Mesothelial cell of epicardium (in vitro differentiated cells): Measurements from ENCODE around the gene C19orf38. TPM values are rescaled to one million over a fixed set of nuclear protein-coding genes. Genes with fewer than 3 reads are reported as not detected.

ENCODE experiments used
- DNase-seq, 2 experiments: peaks; one replicate each; pipeline ENCODE4 v3.0.0; 2021; ENCODE audit warnings: low spot score in 2 of 2; ENCODE audit not compliant: unreplicated experiment in 2 of 2
- H3K27ac Mint-ChIP-seq: 2 replicates; pipeline ENCODE4 v1.8.0; 2021; ENCODE audit warnings: mixed read lengths
- H3K27me3 Mint-ChIP-seq: 2 replicates; pipeline ENCODE4 v1.8.0; 2021; ENCODE audit warnings: low read depth, mixed read lengths
- H3K36me3 Mint-ChIP-seq: 2 replicates; pipeline ENCODE4 v1.8.0; 2021; ENCODE audit warnings: mixed read lengths
- H3K4me1 Mint-ChIP-seq: 2 replicates; pipeline ENCODE4 v1.8.0; 2021; ENCODE audit warnings: mixed read lengths
- H3K4me3 Mint-ChIP-seq: 2 replicates; pipeline ENCODE4 v1.8.0; 2021; ENCODE audit warnings: mild to moderate bottlenecking, moderate library complexity, mixed read lengths
- H3K9me3 Mint-ChIP-seq: 2 replicates; pipeline ENCODE4 v1.8.0; 2021; ENCODE audit warnings: mixed read lengths
- CTCF ChIP-seq: fragments of 200-600 bp; sonication (generic); IDR thresholded peaks from one replicate; pipeline ENCODE4 v1.5.0; 2021; ENCODE audit warnings: antibody characterized with exemption; ENCODE audit not compliant: unreplicated experiment
- total RNA-seq: library from RNA; stranded (reverse); gene quantifications from 3 replicates; pipeline ENCODE4 v1.2.1, GENCODE V29; 2021

Gene C19orf38
- total RNA-seq, 1 donor from 2014 or later: 2.3 TPM

- Mint-ChIP-seq H3K27me3 (no peaks in the 10 kb centered on the region), H3K27ac (no peak overlapping the region), H3K36me3 (peaks cover 35% of the 10 kb centered on the region), H3K4me3 (no peak overlapping the region), H3K9me3 (peaks cover 9% of the 10 kb centered on the region), H3K4me1 (no peaks in the 10 kb centered on the region)
- DNase-seq: no peak
- no peak for TF ChIP-seq CTCF
Observed at GRCh38 chr19:10805758-10806247, 42.4 kb upstream of the C19orf38 start.

- Mint-ChIP-seq H3K4me1 (peaks cover 3% of the 10 kb centered on the region), H3K36me3 (peaks cover 35% of the 10 kb centered on the region), H3K4me3 (no peak overlapping the region), H3K27me3 (no peaks in the 10 kb centered on the region), H3K27ac (no peak overlapping the region), H3K9me3 (peaks cover 9% of the 10 kb centered on the region)
- DNase-seq: no peak
- no peak for TF ChIP-seq CTCF
Observed at GRCh38 chr19:10808937-10809649, 39.1 kb upstream of the C19orf38 start.

GRCh38 chr19:10809651-10810285, 38.4 kb upstream of the C19orf38 start:
- no peak for DNase-seq
- Mint-ChIP-seq H3K27ac (no peak overlapping the region), H3K4me3 (no peak overlapping the region), H3K36me3 (peaks cover 33% of the 10 kb centered on the region), H3K9me3 (peaks cover 7% of the 10 kb centered on the region), H3K4me1 (peaks cover 3% of the 10 kb centered on the region), H3K27me3 (no peaks in the 10 kb centered on the region)
- TF ChIP-seq CTCF: no peak

- Mint-ChIP-seq H3K27ac (no peak overlapping the region), H3K9me3 (peaks cover 3% of the 10 kb centered on the region), H3K27me3 (no peaks in the 10 kb centered on the region), H3K4me1 (peaks cover 7% of the 10 kb centered on the region), H3K4me3 (no peak overlapping the region), H3K36me3 (peaks cover 28% of the 10 kb centered on the region)
- TF ChIP-seq CTCF: no peak
- no peak for DNase-seq
Observed at GRCh38 chr19:10811391-10812111, 36.7 kb upstream of the C19orf38 start.

GRCh38 chr19:10812196-10812595, 36.0 kb upstream of the C19orf38 start:
- no peak overlapping the region for H3K27ac Mint-ChIP-seq
- H3K27me3 Mint-ChIP-seq: no peaks in the 10 kb centered on the region
- H3K4me3 Mint-ChIP-seq: no peak overlapping the region
- TF ChIP-seq CTCF: no peak
- peaks cover 3% of the 10 kb centered on the region for H3K9me3 Mint-ChIP-seq
- DNase-seq: no peak
- peaks cover 8% of the 10 kb centered on the region for H3K4me1 Mint-ChIP-seq
- H3K36me3 Mint-ChIP-seq: peaks cover 28% of the 10 kb centered on the region
